Measurements from ENCODE around the gene NUP93.

DNA sequence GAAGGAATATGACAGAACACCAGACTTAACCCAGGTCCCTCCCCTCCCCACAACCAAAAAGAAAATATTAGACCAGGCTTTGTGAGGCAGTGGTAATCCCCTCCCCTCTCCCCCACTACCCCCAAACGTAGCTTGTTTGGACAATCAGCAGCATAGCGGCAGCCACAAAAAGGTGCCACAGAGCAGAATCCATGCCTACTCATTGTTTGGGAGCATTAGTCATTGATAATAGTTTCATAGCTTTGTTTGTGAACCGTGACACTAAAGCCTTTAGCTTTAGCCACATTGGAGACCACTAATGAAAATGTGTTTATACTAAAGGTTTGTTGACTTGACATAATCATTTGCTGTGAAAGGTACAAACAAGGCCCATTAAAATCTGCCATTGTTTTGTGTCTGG, 65.1 kb downstream of the NUP93 start:
- TF ChIP-seq, protein P1, sequence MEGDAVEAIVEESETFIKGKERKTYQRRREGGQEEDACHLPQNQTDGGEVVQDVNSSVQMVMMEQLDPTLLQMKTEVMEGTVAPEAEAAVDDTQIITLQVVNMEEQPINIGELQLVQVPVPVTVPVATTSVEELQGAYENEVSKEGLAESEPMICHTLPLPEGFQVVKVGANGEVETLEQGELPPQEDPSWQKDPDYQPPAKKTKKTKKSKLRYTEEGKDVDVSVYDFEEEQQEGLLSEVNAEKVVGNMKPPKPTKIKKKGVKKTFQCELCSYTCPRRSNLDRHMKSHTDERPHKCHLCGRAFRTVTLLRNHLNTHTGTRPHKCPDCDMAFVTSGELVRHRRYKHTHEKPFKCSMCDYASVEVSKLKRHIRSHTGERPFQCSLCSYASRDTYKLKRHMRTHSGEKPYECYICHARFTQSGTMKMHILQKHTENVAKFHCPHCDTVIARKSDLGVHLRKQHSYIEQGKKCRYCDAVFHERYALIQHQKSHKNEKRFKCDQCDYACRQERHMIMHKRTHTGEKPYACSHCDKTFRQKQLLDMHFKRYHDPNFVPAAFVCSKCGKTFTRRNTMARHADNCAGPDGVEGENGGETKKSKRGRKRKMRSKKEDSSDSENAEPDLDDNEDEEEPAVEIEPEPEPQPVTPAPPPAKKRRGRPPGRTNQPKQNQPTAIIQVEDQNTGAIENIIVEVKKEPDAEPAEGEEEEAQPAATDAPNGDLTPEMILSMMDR (conservative IDR thresholded peaks at IDR 0.05; ENCODE audit: low read length) = no peak
- TF ChIP-seq EZH2phosphoT487 (IDR thresholded peaks at IDR 0.05; ENCODE audit: borderline replicate concordance) = no peak

All from Loucy (cell line).